ENCODE measurements around the gene CYB5A.

GRCh38 chr18:74251297-74252038 lies 40.3 kb downstream of the CYB5A start:
- TF ChIP-seq EZH2 (IDR thresholded peaks at IDR 0.05; ENCODE audit: borderline replicate concordance) (no peak), CTCF (IDR thresholded peaks at IDR 0.05; ENCODE audit: poor library complexity) (no peak)

Data from hepatocyte (in vitro differentiated cells).